H1 (cell line): ENCODE measurements around the gene RBBP9. TPM values are rescaled to one million over a fixed set of nuclear protein-coding genes. Genes with fewer than 3 reads are reported as not detected.

ENCODE experiments used
- ATF2 ChIP-seq: IDR thresholded peaks from 2 replicates; pipeline ENCODE4 v1.6.1; 2012; ENCODE audit warnings: low read length, inconsistent platforms
- E2F6 ChIP-seq: IDR thresholded peaks from 2 replicates; pipeline ENCODE4 v1.6.1; 2012; ENCODE audit warnings: inconsistent platforms
- HDAC6 ChIP-seq: IDR thresholded peaks from one replicate; pipeline ENCODE4 v1.7.1; 2012; ENCODE audit warnings: low read depth, mild to moderate bottlenecking, inconsistent platforms, low read length, moderate library complexity
- JUND ChIP-seq: IDR thresholded peaks from 2 replicates; pipeline ENCODE4 v1.6.1; 2011; ENCODE audit warnings: mild to moderate bottlenecking, improper control_type of control experiment, low read length
- KDM5A ChIP-seq: fragments of 200-600 bp; IDR thresholded peaks from 2 replicates; pipeline ENCODE4 v1.7.1; 2012; ENCODE audit warnings: mild to moderate bottlenecking, low read length, inconsistent platforms, mixed read lengths
- MAFK ChIP-seq: IDR thresholded peaks from 2 replicates; pipeline ENCODE4 v1.6.1; 2012; ENCODE audit warnings: low read depth, mild to moderate bottlenecking, improper control_type of control experiment, low read length
- POLR2A ChIP-seq, 2 experiments: IDR thresholded peaks; 1 replicate in 1 of 2; 2 replicates in 1 of 2; pipeline ENCODE4 v1.6.1; 2011; ENCODE audit warnings: low read depth in 2 of 2, low read length in 2 of 2, mild to moderate bottlenecking in 2 of 2; ENCODE audit errors: control extremely low read depth in 1 of 2
- SIX5 ChIP-seq: IDR thresholded peaks from 2 replicates; pipeline ENCODE4 v1.6.1; 2011; ENCODE audit warnings: mild to moderate bottlenecking, low read depth, low read length
- SP1 ChIP-seq: IDR thresholded peaks from 2 replicates; pipeline ENCODE4 v1.6.1; 2011; ENCODE audit warnings: low read depth, low read length
- TAF7 ChIP-seq: optimal IDR thresholded peaks from 2 replicates; pipeline ENCODE3; 2011; ENCODE audit warnings: low read depth, mild to moderate bottlenecking, inconsistent platforms, low read length, moderate library complexity, borderline replicate concordance
- TBP ChIP-seq: IDR thresholded peaks from 2 replicates; pipeline ENCODE4 v1.6.1; 2011; ENCODE audit warnings: low read depth, low read length, improper control_type of control experiment
- polyA plus RNA-seq, 7 experiments: library from polyadenylated mRNA; depleted of rRNA in 3 of 7; stranded (reverse) in 5 of 7; unstranded in 2 of 7; fragments of >200 nt in 5 of 7; fragments of 200-250 nt in 2 of 7; gene quantifications; 1 replicate in 5 of 7; 2 replicates in 1 of 7; 4 replicates in 1 of 7; pipeline versions ENCODE4 v1.2.1 to v1.2.3, GENCODE V29; 2011 to 2013; ENCODE audit warnings: missing spikeins in 2 of 7, mixed read lengths in 2 of 7
- total RNA-seq: library from RNA; stranded (reverse); fragmentation: NEBNext Ultra II Directional; extraction: Animal tissue kit (Norgen Biotek cat#: 25700); gene quantifications from 2 replicates; pipeline ENCODE4 v1.2.1, GENCODE V29; 2021

RBBP9 gene
- total and polyA plus RNA-seq, 2 of the 8 experiments (the other 6 are each of a cell fraction or from before 2014, with no cell fraction given) = 9.5 to 13.5 TPM

DNA sequence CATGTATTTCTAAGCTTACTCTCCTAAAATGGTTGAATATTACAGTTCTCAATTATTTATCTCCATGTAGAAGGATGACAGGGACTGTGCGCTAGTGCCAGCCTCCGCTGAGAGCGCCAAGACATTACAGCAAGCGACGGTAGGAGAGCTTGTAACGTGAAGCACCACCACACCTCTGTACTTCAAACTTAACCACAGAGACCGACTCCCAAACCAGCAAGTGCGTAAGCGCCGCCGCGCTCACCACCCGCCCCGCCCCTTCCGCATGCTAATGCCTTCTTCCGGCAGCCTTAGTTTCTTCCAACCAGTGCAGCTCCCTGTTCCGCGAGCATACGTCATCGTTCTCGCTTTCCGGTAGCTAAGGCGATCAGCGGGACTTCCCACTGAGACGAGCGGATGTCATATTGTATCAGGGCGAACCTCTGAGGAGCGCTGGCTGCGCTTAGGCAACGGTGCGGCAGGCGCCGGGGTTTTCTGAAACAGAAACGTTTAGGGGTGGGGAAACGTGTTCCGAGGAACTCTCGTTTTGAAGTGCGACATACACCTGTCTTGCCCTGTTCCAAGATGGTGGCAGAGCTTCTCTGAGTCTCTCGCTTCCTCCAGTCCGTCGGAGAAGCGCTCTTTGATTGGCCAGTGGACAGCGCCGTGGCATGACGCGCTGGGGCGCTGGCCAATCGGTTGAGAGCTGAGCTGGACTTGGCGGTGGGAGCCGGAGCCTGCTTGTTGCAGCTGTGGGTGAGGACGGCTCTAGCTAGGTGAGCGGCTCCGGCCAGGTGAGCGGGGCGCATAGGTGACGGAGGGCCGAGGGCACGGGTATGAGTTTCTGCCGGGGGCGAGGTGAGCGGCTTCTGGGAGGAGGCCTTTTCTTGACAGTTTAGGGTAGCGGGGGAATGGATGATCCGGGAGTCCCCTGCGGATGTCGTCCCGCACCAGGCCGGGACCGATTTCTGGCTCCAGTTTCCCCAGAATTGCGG lies 10.5 kb upstream of the RBBP9 start, which contains the start of gene SEC23B (continued):
- TF ChIP-seq ATF2 = peak; percentile 99
- TF ChIP-seq TBP = peak; percentile 79
- peak; percentile 26; the same call in 1 of the 2 replicates for TF ChIP-seq E2F6
- TF ChIP-seq POLR2A (IDR thresholded peaks at IDR 0.05; ENCODE audit: control extremely low read depth in 1 of 2, low read depth in 2 of 2, low read length in 2 of 2) = peak; percentile 65 to 76
- TF ChIP-seq KDM5A = no peak; the same call in 1 of the 2 replicates
- TF ChIP-seq SP1 = peak; percentile 62; the same call in 1 of the 2 replicates
- peak; percentile 71 for TF ChIP-seq TAF7
- no peak for TF ChIP-seq HDAC6
- no peak for TF ChIP-seq SIX5
- no peak for TF ChIP-seq MAFK
- peak; percentile 80; the same call in 1 of the 2 replicates for TF ChIP-seq JUND
